ENCODE data around the gene ATP8B4.

DNA sequence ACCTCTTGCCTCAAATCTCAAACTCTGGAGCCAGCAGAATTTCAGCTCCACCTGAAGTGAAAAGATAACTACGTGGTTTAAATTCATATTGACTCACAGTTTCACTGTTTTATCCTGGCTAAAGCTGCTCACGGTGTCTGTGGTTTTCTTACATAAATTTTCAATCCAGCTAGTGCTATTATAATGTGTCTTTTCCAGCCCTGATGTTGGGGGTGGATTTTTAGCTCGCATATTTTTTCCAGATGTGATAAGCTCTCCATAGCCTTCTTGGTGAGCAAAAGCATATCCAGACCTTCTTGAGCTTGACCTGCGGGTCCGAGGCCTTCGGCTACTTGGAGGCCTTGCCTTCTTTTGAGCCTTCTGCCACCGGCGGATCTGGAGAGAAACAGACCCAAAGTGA lies 258.9 kb downstream of the ATP8B4 start:
- TF ChIP-seq POLR2AphosphoS5 (IDR thresholded peaks at IDR 0.05) = no peak
- TF ChIP-seq, protein P1, sequence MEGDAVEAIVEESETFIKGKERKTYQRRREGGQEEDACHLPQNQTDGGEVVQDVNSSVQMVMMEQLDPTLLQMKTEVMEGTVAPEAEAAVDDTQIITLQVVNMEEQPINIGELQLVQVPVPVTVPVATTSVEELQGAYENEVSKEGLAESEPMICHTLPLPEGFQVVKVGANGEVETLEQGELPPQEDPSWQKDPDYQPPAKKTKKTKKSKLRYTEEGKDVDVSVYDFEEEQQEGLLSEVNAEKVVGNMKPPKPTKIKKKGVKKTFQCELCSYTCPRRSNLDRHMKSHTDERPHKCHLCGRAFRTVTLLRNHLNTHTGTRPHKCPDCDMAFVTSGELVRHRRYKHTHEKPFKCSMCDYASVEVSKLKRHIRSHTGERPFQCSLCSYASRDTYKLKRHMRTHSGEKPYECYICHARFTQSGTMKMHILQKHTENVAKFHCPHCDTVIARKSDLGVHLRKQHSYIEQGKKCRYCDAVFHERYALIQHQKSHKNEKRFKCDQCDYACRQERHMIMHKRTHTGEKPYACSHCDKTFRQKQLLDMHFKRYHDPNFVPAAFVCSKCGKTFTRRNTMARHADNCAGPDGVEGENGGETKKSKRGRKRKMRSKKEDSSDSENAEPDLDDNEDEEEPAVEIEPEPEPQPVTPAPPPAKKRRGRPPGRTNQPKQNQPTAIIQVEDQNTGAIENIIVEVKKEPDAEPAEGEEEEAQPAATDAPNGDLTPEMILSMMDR (IDR thresholded peaks at IDR 0.05) = no peak
- TF ChIP-seq EP300 (IDR thresholded peaks at IDR 0.05) = no peak
- TF ChIP-seq POLR2A (IDR thresholded peaks at IDR 0.05) = no peak

Data from upper lobe of left lung (tissue), 4 donors.